ENCODE measurements around the gene ALDH3B1.

DNA sequence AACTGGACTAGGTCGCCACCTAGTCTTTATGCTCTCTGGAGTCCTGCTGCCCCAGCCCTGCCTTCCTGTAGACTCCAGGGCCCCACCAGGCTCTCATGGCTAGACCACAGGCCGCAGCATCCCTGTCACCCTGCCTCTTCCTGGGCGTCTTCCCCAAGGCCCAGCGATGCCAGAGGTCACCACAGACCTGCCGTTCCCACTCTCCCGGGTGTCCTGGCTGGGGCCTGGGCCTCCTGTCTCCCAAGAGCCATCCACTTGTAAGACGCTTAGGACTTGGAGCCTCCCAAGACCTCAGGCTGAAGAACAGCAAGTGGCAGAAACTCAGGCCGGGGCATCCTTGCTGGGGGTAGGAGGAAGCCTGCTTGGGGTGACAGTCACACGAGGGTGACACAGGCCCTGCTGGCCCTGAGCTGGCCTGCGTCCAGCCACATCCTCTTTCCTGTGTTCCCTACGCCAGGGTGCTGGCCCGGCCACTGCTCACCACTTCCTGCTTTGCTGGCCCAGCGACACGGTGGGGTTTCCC, 26.7 kb downstream of the ALDH3B1 start:
- TF ChIP-seq CTCF (IDR thresholded peaks at IDR 0.05) (no peak), REST (IDR thresholded peaks at IDR 0.05; ENCODE audit: insufficient read depth in 1 of 2, low read depth in 2 of 2, low read length in 1 of 2) (no peak), POLR2AphosphoS5 (IDR thresholded peaks at IDR 0.05; ENCODE audit: low read depth, low read length) (no peak), SIN3A (IDR thresholded peaks at IDR 0.05; ENCODE audit: borderline replicate concordance, insufficient read depth, low read depth, low read length) (no peak), TCF7L2 (IDR thresholded peaks at IDR 0.05; ENCODE audit: low read depth, low read length) (no peak)

Data from Panc1 (cell line).